ENCODE results near the gene LGI4.

Gene LGI4

GRCh38 chr19:35156673-35157014 lies 21.8 kb upstream of the LGI4 start:
- no peak for TF ChIP-seq SIN3A (IDR thresholded peaks at IDR 0.05; ENCODE audit: borderline replicate concordance, insufficient read depth, low read length)
- no peak for TF ChIP-seq POLR2AphosphoS5 (IDR thresholded peaks at IDR 0.05; ENCODE audit: low read depth, low read length)
- no peak for TF ChIP-seq TAF1 (IDR thresholded peaks at IDR 0.05; ENCODE audit: borderline replicate concordance, insufficient read depth, low read length)
- TF ChIP-seq FOXP2 (optimal IDR thresholded peaks at IDR 0.05; ENCODE audit: borderline replicate concordance, extremely low read depth, extremely low read length, insufficient read depth), result no peak
- TF ChIP-seq, protein P1, sequence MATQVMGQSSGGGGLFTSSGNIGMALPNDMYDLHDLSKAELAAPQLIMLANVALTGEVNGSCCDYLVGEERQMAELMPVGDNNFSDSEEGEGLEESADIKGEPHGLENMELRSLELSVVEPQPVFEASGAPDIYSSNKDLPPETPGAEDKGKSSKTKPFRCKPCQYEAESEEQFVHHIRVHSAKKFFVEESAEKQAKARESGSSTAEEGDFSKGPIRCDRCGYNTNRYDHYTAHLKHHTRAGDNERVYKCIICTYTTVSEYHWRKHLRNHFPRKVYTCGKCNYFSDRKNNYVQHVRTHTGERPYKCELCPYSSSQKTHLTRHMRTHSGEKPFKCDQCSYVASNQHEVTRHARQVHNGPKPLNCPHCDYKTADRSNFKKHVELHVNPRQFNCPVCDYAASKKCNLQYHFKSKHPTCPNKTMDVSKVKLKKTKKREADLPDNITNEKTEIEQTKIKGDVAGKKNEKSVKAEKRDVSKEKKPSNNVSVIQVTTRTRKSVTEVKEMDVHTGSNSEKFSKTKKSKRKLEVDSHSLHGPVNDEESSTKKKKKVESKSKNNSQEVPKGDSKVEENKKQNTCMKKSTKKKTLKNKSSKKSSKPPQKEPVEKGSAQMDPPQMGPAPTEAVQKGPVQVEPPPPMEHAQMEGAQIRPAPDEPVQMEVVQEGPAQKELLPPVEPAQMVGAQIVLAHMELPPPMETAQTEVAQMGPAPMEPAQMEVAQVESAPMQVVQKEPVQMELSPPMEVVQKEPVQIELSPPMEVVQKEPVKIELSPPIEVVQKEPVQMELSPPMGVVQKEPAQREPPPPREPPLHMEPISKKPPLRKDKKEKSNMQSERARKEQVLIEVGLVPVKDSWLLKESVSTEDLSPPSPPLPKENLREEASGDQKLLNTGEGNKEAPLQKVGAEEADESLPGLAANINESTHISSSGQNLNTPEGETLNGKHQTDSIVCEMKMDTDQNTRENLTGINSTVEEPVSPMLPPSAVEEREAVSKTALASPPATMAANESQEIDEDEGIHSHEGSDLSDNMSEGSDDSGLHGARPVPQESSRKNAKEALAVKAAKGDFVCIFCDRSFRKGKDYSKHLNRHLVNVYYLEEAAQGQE (IDR thresholded peaks at IDR 0.05; ENCODE audit: insufficient read depth in 1 of 2, low read depth in 2 of 2, low read length in 2 of 2), result no peak

DNA sequence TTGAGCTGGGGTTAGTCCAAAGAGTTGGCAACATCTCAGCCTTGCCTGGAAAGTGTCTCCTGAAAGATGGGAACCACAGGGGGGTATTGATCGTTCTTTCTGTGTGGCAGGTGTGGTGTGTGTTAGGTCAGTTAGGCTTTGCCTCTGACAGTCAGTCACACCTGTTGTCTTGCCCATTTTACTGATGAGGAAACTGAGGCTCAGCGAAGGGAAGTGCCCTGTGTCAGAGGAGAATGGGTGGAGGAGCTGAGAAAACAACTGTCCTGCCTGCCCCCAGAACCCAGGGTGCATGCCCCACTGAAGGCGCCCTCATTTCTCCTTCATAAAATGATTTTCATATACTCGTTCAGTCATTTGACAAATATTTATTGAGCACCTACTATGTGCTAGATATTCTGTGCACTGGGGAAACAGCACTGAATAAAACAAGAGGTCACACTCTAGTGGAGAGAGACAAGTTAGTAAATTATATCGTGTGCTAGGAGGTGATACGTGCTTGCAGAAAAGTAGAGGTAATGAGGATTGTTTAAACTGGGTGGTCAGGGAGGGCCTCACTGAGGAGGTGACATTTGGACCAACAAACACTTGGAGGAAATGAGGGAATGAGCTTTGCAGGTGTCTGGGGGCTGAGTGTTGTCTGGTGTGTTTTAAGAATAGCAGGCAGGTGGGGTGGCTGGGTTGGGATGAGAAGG lies 21.3 kb upstream of the LGI4 start:
- TF ChIP-seq FOXP2 (optimal IDR thresholded peaks at IDR 0.05; ENCODE audit: borderline replicate concordance, extremely low read depth, extremely low read length, insufficient read depth) (no peak), TAF1 (IDR thresholded peaks at IDR 0.05; ENCODE audit: borderline replicate concordance, insufficient read depth, low read length) (no peak), POLR2AphosphoS5 (IDR thresholded peaks at IDR 0.05; ENCODE audit: low read depth, low read length) (no peak), SIN3A (IDR thresholded peaks at IDR 0.05; ENCODE audit: borderline replicate concordance, insufficient read depth, low read length) (no peak)
- TF ChIP-seq, protein P1 (IDR thresholded peaks at IDR 0.05; ENCODE audit: insufficient read depth in 1 of 2, low read depth in 2 of 2, low read length in 2 of 2), result no peak

DNA sequence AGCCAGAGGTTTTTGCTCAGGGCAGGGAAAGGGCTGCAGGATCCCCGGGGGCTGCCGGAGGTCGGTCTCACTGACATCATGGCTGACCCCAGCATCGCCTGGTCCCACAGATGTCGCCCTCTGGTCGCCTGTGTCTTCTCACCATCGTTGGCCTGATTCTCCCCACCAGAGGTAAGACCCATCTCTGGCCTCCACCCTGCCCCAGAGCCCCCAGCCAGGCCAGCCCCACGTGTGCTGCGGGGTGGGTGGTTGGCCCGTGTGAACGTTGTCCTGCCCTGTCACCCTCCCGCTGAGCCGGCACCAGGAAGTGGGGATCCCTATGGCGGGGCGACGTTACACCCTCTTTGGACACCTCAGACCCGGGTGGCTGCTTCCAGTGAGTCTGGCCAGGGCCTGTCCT lies 20.6 kb upstream of the LGI4 start:
- TF ChIP-seq TAF1 (IDR thresholded peaks at IDR 0.05; ENCODE audit: borderline replicate concordance, insufficient read depth, low read length), result no peak
- TF ChIP-seq POLR2AphosphoS5 (IDR thresholded peaks at IDR 0.05; ENCODE audit: low read depth, low read length), result no peak
- TF ChIP-seq, protein P1 (IDR thresholded peaks at IDR 0.05; ENCODE audit: insufficient read depth in 1 of 2, low read depth in 2 of 2, low read length in 2 of 2), result no peak
- TF ChIP-seq FOXP2 (optimal IDR thresholded peaks at IDR 0.05; ENCODE audit: borderline replicate concordance, extremely low read depth, extremely low read length, insufficient read depth), result no peak
- TF ChIP-seq SIN3A (IDR thresholded peaks at IDR 0.05; ENCODE audit: borderline replicate concordance, insufficient read depth, low read length), result no peak

DNA sequence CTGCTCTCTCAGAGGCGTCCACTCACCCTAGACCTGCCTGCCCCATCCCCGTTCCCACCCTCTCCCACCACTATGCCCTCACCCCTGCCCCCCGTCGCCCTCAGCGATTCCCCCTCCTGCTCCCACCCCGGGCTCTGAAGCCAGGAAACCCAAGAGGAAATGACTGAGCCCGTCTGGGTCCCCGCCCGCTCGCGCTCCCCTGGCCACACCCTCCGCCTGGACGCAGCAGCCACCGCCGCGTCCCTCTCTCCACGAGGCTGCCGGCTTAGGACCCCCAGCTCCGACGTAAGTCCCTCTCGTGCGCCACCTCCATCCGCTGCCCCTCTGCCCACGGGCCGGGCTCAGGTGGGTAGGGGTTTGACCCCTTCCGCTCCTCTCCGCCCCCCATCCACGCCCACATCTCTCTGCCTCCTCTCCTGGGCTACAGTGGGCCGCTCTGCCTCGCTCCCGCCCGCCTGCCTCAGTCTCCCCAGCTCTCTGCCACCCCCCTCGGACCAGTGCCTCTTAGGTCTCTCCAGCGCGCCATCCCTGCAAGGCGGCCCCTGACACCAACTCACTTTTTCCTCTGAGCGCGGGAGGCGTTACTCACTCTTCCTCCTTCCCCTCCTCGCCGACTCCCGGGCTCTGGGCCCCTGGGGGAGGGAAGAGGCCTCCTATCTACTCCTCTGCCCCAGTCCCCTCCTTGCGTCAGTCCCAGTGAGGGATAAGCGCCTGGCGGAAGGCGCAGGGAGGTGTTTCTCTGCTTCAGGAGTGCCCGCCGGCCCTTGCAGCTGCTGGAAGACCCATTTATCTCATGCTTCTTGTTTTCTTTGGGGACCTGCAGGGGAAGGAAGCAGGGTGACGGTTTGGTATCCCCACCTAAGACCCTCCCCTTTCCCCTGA lies 19.9 kb upstream of the LGI4 start, which contains the start of gene FXYD5:
FXYD5 (plus strand) TSS at position 211 of the 882 bp plus-strand sequence. CDS start 816 bp downstream, outside the sequence.
- TF ChIP-seq FOXP2 (optimal IDR thresholded peaks at IDR 0.05; ENCODE audit: borderline replicate concordance, extremely low read depth, extremely low read length, insufficient read depth) (peak; percentile 22), TAF1 (IDR thresholded peaks at IDR 0.05; ENCODE audit: borderline replicate concordance, insufficient read depth, low read length) (no peak), POLR2AphosphoS5 (IDR thresholded peaks at IDR 0.05; ENCODE audit: low read depth, low read length) (0 out of 2 replicates have a peak, but pooled peaks have one; percentile 49)

DNA sequence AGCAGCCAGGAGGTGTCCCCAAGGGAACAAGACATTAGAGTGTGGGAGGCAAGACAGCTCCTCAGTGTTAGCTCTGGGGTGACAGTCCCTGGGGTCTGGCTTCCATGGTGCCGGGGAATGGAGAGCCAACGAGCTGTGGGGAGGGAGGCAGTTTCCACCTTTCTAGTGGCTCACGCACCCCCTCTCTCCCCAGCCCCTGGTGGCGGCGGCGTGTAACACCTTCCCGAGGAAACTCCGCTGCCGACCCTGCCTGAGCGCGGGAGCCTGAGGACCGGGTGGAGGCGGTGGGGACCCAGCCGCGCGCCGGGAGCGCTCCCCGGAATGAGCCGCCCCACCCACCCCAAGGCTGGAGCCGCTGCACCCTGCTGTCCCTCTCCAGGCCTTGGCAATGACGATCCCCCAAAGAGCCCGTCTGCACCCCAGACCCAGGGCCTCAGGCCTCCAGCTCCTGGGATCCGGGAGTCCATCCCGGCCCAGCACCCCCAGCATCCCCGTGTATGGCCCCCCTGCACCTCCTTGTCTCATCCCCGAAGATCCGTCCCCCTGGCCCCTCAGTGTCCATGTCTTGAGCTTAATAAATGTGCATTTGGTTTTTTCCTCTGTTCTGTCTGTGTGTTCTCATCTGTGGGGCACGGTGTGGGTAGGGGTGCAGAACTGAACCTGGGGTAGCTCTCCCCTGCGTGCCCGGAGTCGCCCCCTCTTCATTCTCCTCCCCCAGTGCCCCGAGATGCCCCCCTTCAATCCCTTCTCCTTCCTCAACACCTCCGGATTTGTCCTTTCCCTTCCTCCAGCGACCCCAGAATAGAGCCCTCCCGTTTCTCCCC lies 19.1 kb upstream of the LGI4 start:
- no peak for TF ChIP-seq TAF1 (IDR thresholded peaks at IDR 0.05; ENCODE audit: borderline replicate concordance, insufficient read depth, low read length)
- TF ChIP-seq, protein P1 (IDR thresholded peaks at IDR 0.05; ENCODE audit: insufficient read depth in 1 of 2, low read depth in 2 of 2, low read length in 2 of 2), result no peak
- no peak for TF ChIP-seq FOXP2 (optimal IDR thresholded peaks at IDR 0.05; ENCODE audit: borderline replicate concordance, extremely low read depth, extremely low read length, insufficient read depth)
- TF ChIP-seq SIN3A (IDR thresholded peaks at IDR 0.05; ENCODE audit: borderline replicate concordance, insufficient read depth, low read length), result no peak
- TF ChIP-seq POLR2AphosphoS5 (IDR thresholded peaks at IDR 0.05; ENCODE audit: low read depth, low read length), result no peak
